HG03558 (cell line): ENCODE data around the gene LAMA4.

Experiments
- ATAC-seq: cut with Tn5 transposase; IDR thresholded peaks from one replicate; pipeline ENCODE4 v1.9.1; 2021; ENCODE audit warnings: moderate number of reproducible peaks; ENCODE audit not compliant: unreplicated experiment; ENCODE audit errors: extremely low read depth

The LAMA4 gene

DNA sequence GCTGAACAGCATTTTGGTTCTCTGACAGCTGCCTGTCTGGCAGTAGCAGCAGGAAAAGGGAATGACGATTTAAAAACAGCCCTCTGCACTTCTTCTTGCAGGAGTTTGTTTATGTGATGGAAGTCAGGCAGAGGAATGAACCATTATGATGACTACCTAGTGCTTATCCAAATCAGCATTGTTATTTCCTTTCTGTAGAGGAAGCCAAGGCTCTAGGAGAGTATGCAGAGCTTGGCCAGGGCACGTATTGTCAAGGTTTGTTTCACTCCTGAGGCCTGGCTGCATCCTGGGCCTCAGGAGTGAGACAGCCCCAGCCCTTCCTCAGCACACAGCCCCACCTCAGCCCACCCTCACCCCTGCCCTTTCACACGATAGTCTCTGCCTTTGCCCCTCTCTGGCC is 98.5 kb downstream of the LAMA4 start:
- no peak for ATAC-seq

GRCh38 chr6:112154711-112155110 is 99.7 kb downstream of the LAMA4 start:
- ATAC-seq, result no peak

GRCh38 chr6:112153926-112154607 is 100.3 kb downstream of the LAMA4 start:
- no peak for ATAC-seq

DNA sequence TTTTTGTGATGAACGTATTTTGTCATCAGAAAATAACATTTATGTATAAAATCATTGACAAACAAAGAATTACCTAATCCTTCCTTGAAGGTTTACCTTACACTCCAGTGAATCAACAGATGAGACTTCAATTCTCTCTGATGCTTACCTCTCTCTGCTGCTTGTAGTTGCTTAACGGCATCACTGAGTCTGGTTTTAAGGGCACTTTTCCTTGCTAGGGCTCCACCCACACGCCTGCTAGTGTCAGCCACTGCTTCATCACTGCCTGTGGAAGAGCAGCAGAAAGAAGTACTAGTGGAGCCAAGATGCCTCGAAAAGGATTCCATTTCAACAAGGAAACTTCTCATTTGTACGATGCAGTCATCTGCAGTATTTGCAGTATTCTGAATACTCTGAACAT is 104.0 kb downstream of the LAMA4 start:
- ATAC-seq, result no peak

- ATAC-seq, result no peak
These were observed 104.6 kb downstream of the LAMA4 start for GRCh38 chr6:112149719-112150263.

GRCh38 chr6:112149236-112149635 is 105.1 kb downstream of the LAMA4 start:
- no peak for ATAC-seq

DNA sequence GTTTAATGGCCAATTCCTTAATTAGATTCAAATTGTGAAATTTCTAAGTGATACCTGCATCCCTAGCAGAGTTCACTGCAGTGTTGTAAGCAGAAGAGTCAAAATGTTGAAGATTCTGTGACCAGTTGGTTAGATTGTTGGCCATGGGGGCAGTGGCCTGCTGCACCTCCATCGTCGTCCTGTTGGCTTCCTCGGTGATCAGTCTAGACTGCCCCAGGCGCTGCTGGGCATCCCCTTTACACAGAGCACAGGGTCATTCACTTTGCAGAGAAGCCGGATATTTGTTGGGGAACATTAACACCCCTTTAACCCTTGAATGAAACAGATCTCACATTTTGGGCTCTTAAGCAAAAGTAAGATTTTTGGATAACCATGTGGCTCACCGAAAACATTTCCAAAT is 106.3 kb downstream of the LAMA4 start:
- no peak for ATAC-seq

DNA sequence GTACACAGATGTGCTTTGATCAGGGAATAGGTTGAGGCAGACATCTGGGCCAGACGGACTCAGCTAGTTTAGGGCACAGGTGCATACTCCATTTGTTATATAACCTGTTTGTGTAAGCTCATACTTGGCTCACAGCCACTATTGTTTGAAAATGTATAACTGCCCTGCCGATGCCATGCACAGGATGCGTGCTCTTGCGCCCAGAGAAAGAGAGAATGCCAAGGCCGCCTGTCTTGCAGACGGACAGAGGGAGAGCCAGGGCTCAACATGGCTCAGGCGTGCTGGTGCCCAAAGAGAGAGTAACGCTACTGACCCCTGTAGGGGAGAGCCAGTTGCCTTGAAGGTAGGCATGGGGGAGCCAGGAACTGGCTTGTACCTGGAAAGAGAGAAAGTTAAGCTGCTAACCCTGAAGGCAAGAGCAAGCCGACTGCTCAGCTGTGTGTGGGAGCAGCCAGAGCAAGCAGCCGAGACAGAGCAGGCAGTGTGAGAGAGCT is 109.2 kb downstream of the LAMA4 start:
- ATAC-seq, result no peak

GRCh38 chr6:112144145-112144926 is 110.0 kb downstream of the LAMA4 start:
- no peak for ATAC-seq

GRCh38 chr6:112141707-112142106 is 112.7 kb downstream of the LAMA4 start:
- no peak for ATAC-seq

GRCh38 chr6:112139052-112139451 is 115.3 kb downstream of the LAMA4 start:
- ATAC-seq, result no peak

- no peak for ATAC-seq
These were observed 123.5 kb downstream of the LAMA4 start for GRCh38 chr6:112130878-112131277.

- no peak for ATAC-seq
These were observed 126.2 kb downstream of the LAMA4 start for GRCh38 chr6:112128208-112128607.

DNA sequence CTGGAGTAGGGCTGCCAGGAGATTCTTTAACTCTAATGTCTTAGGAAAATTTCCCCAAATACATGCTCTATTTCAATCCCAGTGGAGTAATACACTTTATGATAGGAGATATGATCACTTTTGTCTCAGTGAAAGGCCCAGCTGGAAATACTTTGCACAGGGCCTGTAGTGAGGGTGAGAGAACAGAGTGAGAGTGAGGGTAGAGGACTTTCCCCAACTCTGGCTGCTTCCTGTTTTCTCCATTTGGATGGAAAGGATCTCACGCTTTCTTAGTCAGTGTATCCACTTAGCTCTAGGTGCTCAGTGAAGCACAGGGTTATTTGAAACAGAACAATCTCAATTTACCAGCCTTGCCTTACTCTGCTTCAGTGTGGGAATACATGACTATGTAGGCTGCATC is 130.4 kb downstream of the LAMA4 start:
- no peak for ATAC-seq

DNA sequence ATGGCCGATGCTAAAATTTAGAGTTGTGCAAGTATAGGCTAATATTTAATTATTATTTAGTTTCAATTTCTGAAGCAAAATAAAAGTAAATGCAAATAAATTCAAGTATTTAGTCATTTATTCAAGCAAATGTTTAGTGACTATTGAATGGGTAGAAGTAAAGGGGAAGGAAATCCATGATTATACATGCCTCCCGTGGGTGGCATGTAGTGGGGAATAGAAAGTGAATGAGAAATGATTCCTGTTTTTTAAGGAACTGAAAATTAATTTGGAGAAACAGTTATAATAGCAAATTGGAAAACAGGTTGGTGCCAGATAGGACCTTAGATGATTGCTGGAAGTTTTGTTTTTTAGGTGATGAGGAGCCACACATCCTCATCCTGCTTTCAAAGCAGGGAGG is 131.6 kb downstream of the LAMA4 start:
- no peak for ATAC-seq

DNA sequence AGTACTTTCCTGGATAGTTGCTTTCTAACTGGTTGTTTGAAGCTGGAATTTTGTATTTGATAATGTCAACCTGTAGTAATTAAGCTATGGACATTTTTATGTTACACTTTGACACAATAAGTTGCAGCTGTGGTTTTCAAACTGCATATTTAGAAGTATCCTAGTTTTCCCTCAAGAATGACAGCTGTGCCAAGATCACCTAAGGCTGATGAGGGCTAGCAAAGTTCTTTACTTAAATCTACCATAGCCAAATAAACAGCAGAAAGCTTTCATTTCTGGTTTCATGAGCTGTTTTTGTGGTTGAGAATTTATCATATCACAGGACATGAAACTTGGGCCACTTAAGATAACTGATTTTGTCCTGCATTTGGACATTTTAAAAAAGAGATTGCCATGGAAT is 136.3 kb downstream of the LAMA4 start:
- no peak for ATAC-seq

GRCh38 chr6:112117554-112117953 is 136.8 kb downstream of the LAMA4 start:
- no peak for ATAC-seq

GRCh38 chr6:112116221-112116620 is 138.1 kb downstream of the LAMA4 start:
- ATAC-seq, result no peak

DNA sequence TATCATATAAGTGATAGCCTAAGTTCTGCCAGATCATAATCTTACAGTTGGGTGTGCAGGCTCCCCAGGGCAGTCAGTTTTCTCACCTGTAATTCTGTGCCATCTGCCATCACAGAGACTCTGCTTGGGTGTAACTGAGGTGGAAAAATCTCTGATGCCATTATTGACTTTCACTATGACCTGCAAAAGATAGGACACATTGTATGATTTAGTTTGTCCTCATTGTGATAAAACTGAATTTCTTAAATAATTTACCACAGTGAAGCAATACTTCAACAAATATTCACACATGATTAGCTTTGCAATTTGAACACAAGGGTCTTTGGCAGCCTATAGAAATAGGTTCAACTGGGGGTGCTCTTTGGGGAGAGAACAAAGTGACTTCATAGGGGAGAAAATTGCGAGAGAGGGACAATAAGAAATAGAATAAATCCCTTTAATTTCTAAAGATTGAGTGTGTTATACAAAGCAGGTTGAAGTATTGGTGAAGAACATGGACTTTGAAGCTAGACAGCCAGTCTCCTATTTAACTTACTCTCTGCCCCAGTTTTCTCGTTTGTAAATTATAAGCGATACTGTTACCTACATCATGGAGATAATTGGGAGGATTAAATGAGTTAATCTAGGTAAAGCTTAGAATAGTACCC is 139.7 kb downstream of the LAMA4 start:
- no peak for ATAC-seq

DNA sequence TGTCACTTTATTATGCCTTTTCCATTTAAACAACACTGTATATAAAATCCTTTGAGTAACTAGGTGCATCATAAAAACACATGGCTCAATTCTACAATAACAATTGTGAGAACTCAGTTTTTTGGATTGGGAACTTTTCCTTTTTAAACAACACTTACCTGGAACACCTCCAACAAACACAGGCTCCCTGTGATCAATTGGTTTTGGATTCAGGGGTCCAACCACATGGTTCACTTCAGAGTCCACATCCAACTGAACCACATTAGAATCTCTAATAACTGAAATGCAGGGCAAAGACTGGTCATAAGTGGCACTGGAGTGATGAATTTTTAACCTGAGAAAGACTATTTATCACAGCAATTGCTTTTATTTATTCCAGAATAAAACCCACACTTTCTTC is 140.4 kb downstream of the LAMA4 start:
- ATAC-seq, result no peak

DNA sequence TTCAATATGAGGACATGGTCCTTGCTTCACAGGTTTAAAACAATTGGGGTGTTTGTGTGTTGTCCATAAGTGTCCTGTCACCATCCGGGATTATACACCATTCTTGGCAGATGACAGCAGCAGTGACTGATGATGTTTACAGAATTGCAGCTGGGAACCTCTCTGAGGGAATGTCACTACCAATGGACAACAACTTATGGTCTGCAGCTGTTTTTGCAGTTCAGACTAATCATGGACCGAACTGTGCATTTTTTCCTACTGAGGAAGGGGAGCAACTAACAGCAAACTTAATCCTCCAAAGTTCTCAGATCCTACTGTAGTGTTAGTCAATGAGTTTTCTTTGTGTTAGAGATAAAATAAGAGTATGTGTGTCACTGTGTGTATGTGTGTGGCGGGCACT is 140.9 kb downstream of the LAMA4 start:
- no peak for ATAC-seq
